H1 (cell line): Measurements from ENCODE around the gene SPECC1. TPM values are rescaled to one million over a fixed set of nuclear protein-coding genes. Genes with fewer than 3 reads are reported as not detected.

Experiments
- CTCF ChIA-PET: fragments of 300-600 bp; sonication (Branson Sonifier 250); formaldehyde crosslinking; loops from one replicate; lab custom pipeline; 2021; ENCODE audit not compliant: partially characterized antibody; lab: Charles Lee
- POLR2A ChIA-PET: fragments of 300-600 bp; sonication (Branson Sonifier 250); formaldehyde crosslinking; loops from one replicate; lab custom pipeline; 2021; ENCODE audit warnings: inconsistent platforms; ENCODE audit not compliant: partially characterized antibody; lab: Charles Lee
- DNase-seq, 2 experiments: peaks; one replicate each; pipeline versions ENCODE4 v3.0.0 to v3.0.0-alpha.2; 2010 to 2022; ENCODE audit warnings: low spot score in 2 of 2, low read depth in 1 of 2, mixed read lengths in 1 of 2
- FAIRE-seq: peaks from 2 replicates; lab custom pipeline; 2011; peaks lifted over from hg19 to GRCh38; lab: Jason Lieb, UNC
- H2AFZ ChIP-seq: 2 replicates; pipeline ENCODE4 v1.8.1; 2012; ENCODE audit warnings: low read length, inconsistent platforms
- H2AK5ac ChIP-seq: 2 replicates; pipeline ENCODE4 v1.6.1; 2013; ENCODE audit warnings: low read depth, low read length
- H2BK120ac ChIP-seq: replicated peaks from 2 replicates; pipeline ENCODE3; 2013; ENCODE audit warnings: low read depth, low read length, inconsistent platforms
- H2BK12ac ChIP-seq: 2 replicates; pipeline ENCODE4 v1.6.1; 2013; ENCODE audit warnings: low read depth, low read length
- H2BK15ac ChIP-seq: 2 replicates; pipeline ENCODE4 v1.6.1; 2013; ENCODE audit warnings: low read length
- H2BK20ac ChIP-seq: 2 replicates; pipeline ENCODE4 v1.6.1; 2013; ENCODE audit warnings: low read length
- H2BK5ac ChIP-seq: 2 replicates; pipeline ENCODE4 v1.6.1; 2013; ENCODE audit warnings: low read depth, low read length
- H3K14ac ChIP-seq: 2 replicates; pipeline ENCODE4 v1.6.1; 2013; ENCODE audit warnings: inconsistent platforms; ENCODE audit not compliant: insufficient read length
- H3K18ac ChIP-seq: 2 replicates; pipeline ENCODE4 v1.6.1; 2013; ENCODE audit warnings: low read length; ENCODE audit errors: extremely low read depth
- H3K23ac ChIP-seq: 2 replicates; pipeline ENCODE4 v1.6.1; 2013; ENCODE audit warnings: inconsistent platforms; ENCODE audit not compliant: insufficient read length
- H3K23me2 ChIP-seq: 2 replicates; pipeline ENCODE4 v1.6.1; 2013; ENCODE audit warnings: low read depth, low read length
- H3K27ac ChIP-seq: 2 replicates; pipeline ENCODE4 v1.6.1; 2011; ENCODE audit warnings: low read depth, low read length, inconsistent platforms
- H3K27me3 ChIP-seq, 4 experiments: replicated peaks in 1 of 4; 1 replicate in 1 of 4; 2 replicates in 3 of 4; pipeline versions ENCODE4 v1.6.1 to v1.8.1; 2011 to 2013; ENCODE audit warnings: low read length in 3 of 4, mild to moderate bottlenecking in 3 of 4, inconsistent platforms in 2 of 4, mixed read lengths in 2 of 4, moderate library complexity in 1 of 4; ENCODE audit not compliant: control insufficient read depth in 3 of 4, insufficient read depth in 3 of 4; ENCODE audit errors: extremely low read depth in 1 of 4
- H3K36me3 ChIP-seq, 4 experiments: 2 replicates each; pipeline versions ENCODE4 v1.6.1 to v1.8.1; 2011 to 2013; ENCODE audit warnings: mild to moderate bottlenecking in 4 of 4, low read length in 3 of 4, moderate library complexity in 2 of 4, control low read depth in 1 of 4, inconsistent platforms in 1 of 4; ENCODE audit not compliant: insufficient read depth in 4 of 4, control insufficient read depth in 2 of 4
- H3K4ac ChIP-seq: replicated peaks from 2 replicates; pipeline ENCODE3; 2013; ENCODE audit warnings: low read length, low read depth, mixed read lengths, inconsistent platforms; ENCODE audit not compliant: insufficient read length
- H3K4me1 ChIP-seq, 4 experiments: replicated peaks in 1 of 4; 1 replicate in 1 of 4; 2 replicates in 3 of 4; pipeline versions ENCODE4 v1.6.1 to v1.8.1; 2011 to 2013; ENCODE audit warnings: low read length in 3 of 4, inconsistent platforms in 2 of 4, mixed read lengths in 1 of 4; ENCODE audit not compliant: insufficient read depth in 4 of 4, control insufficient read depth in 3 of 4
- H3K4me2 ChIP-seq, 2 experiments: 2 replicates each; pipeline versions ENCODE4 v1.6.1 to v1.8.1; 2011 to 2013; ENCODE audit warnings: low read depth in 2 of 2, low read length in 2 of 2, control low read depth in 1 of 2, inconsistent platforms in 1 of 2, mild to moderate bottlenecking in 1 of 2; ENCODE audit not compliant: insufficient read depth in 1 of 2
- H3K4me3 ChIP-seq, 4 experiments: fragments of 200-600, 300-600 bp in 1 of 4; sonication (generic), shearing (Covaris generic), sonication (Bioruptor Twin) in 1 of 4; 2 replicates each; pipeline versions ENCODE4 v1.5.1 to v1.8.1; 2011 to 2016; ENCODE audit warnings: low read length in 4 of 4, low read depth in 3 of 4, control low read depth in 2 of 4, inconsistent platforms in 2 of 4, mild to moderate bottlenecking in 2 of 4, mixed read lengths in 1 of 4, moderate library complexity in 1 of 4; ENCODE audit not compliant: insufficient read depth in 2 of 4; ENCODE audit errors: extremely low read depth in 1 of 4
- H3K56ac ChIP-seq: replicated peaks from 2 replicates; pipeline ENCODE3; 2013; ENCODE audit warnings: low read depth, mild to moderate bottlenecking, mixed read lengths, low read length, inconsistent platforms; ENCODE audit not compliant: insufficient read length
- H3K79me1 ChIP-seq: 2 replicates; pipeline ENCODE4 v1.6.1; 2013; ENCODE audit warnings: low read depth, low read length, control low read depth
- H3K79me2 ChIP-seq, 2 experiments: 2 replicates each; pipeline versions ENCODE4 v1.6.1 to v1.8.1; 2012 to 2013; ENCODE audit warnings: low read length in 2 of 2, mild to moderate bottlenecking in 2 of 2, inconsistent platforms in 1 of 2; ENCODE audit not compliant: insufficient read depth in 2 of 2, control insufficient read depth in 1 of 2
- H3K9ac ChIP-seq, 4 experiments: replicated peaks in 1 of 4; 1 replicate in 1 of 4; 2 replicates in 3 of 4; pipeline versions ENCODE4 v1.6.1 to v1.8.1; 2011 to 2013; ENCODE audit warnings: low read depth in 3 of 4, low read length in 3 of 4, control low read depth in 2 of 4, mild to moderate bottlenecking in 2 of 4, moderate library complexity in 2 of 4, inconsistent platforms in 1 of 4; ENCODE audit errors: extremely low read depth in 1 of 4
- H3K9me3 ChIP-seq, 2 experiments: 2 replicates each; pipeline versions ENCODE4 v1.6.1 to v1.8.1; 2012 to 2013; ENCODE audit warnings: mild to moderate bottlenecking in 2 of 2, moderate library complexity in 2 of 2, control low read depth in 1 of 2, inconsistent platforms in 1 of 2, low read depth in 1 of 2, low read length in 1 of 2, mixed read lengths in 1 of 2; ENCODE audit not compliant: insufficient read depth in 2 of 2
- H4K20me1 ChIP-seq, 2 experiments: replicated peaks in 1 of 2; 2 replicates each; pipeline versions ENCODE3 to v1.8.1; 2011 to 2013; ENCODE audit warnings: inconsistent platforms in 2 of 2, low read length in 2 of 2, mild to moderate bottlenecking in 1 of 2; ENCODE audit not compliant: insufficient read depth in 2 of 2, control insufficient read depth in 1 of 2
- H4K5ac ChIP-seq: 2 replicates; pipeline ENCODE4 v1.6.1; 2013; ENCODE audit warnings: low read length, low read depth, mixed read lengths, inconsistent platforms; ENCODE audit not compliant: insufficient read length
- H4K8ac ChIP-seq: 2 replicates; pipeline ENCODE4 v1.8.0; 2013; ENCODE audit warnings: mild to moderate bottlenecking, moderate library complexity, low read length, inconsistent platforms; ENCODE audit not compliant: insufficient read depth; ENCODE audit errors: extremely low read depth
- H4K91ac ChIP-seq: replicated peaks from 2 replicates; pipeline ENCODE3; 2013; ENCODE audit warnings: low read length, mixed read lengths, inconsistent platforms; ENCODE audit not compliant: insufficient read length
- EZH2 ChIP-seq: fragments of 200-600 bp; sonication (generic); IDR thresholded peaks from 2 replicates; pipeline ENCODE4 v1.7.1; 2012; ENCODE audit warnings: low read depth, mild to moderate bottlenecking, moderate library complexity, low read length, inconsistent platforms; ENCODE audit not compliant: severe bottlenecking
- GTF2F1 ChIP-seq: IDR thresholded peaks from 2 replicates; pipeline ENCODE4 v1.6.1; 2012; ENCODE audit warnings: low read depth, low read length, improper control_type of control experiment, borderline replicate concordance
- PHF8 ChIP-seq: fragments of 200-600 bp; sonication (generic); conservative IDR thresholded peaks from 2 replicates; pipeline ENCODE4 v1.7.1; 2012; ENCODE audit warnings: low read depth, mild to moderate bottlenecking, inconsistent platforms, low read length, moderate library complexity
- POU5F1 ChIP-seq: IDR thresholded peaks from 2 replicates; pipeline ENCODE4 v1.6.1; 2011; ENCODE audit warnings: low read depth, mild to moderate bottlenecking, low read length, moderate library complexity
- RNF2 ChIP-seq: fragments of 200-900, 300-1000 bp; sonication (generic); IDR thresholded peaks from 2 replicates; pipeline ENCODE4 v1.7.1; 2016; ENCODE audit warnings: borderline replicate concordance, low read depth, mild to moderate bottlenecking, antibody characterized with exemption, low read length; ENCODE audit not compliant: poor library complexity, severe bottlenecking; ENCODE audit errors: missing control alignments
- SIRT6 ChIP-seq: IDR thresholded peaks from one replicate; pipeline ENCODE4 v1.7.1; 2012; ENCODE audit warnings: low read length, inconsistent platforms
- SP1 ChIP-seq: IDR thresholded peaks from 2 replicates; pipeline ENCODE4 v1.6.1; 2011; ENCODE audit warnings: low read depth, low read length
- SP2 ChIP-seq: IDR thresholded peaks from 2 replicates; pipeline ENCODE4 v1.6.1; 2012; ENCODE audit warnings: mild to moderate bottlenecking, low read length, inconsistent platforms
- TBP ChIP-seq: IDR thresholded peaks from 2 replicates; pipeline ENCODE4 v1.6.1; 2011; ENCODE audit warnings: low read depth, low read length, improper control_type of control experiment
- WGBS, 2 experiments: shearing (Covaris generic) in 1 of 2; methylation state at CpG; one replicate each; pipeline versions ENCODE4 v1.1.6 to v1.1.7; 2013 to 2015; ENCODE audit warnings: low lambda C conversion rate in 2 of 2, mixed read lengths in 2 of 2, inconsistent platforms in 1 of 2, low coverage in 1 of 2, missing lambda C conversion rate in 1 of 2; ENCODE audit not compliant: insufficient replicate concordance in 2 of 2, insufficient coverage in 1 of 2, insufficient read length in 1 of 2; ENCODE audit errors: extremely low coverage in 1 of 2, missing lambda C conversion rate in 1 of 2; 5-methylcytosine and 5-hydroxymethylcytosine counted together
- polyA plus RNA-seq, 7 experiments: library from polyadenylated mRNA; depleted of rRNA in 3 of 7; stranded (reverse) in 5 of 7; unstranded in 2 of 7; fragments of >200 nt in 5 of 7; fragments of 200-250 nt in 2 of 7; gene quantifications; 1 replicate in 5 of 7; 2 replicates in 1 of 7; 4 replicates in 1 of 7; pipeline versions ENCODE4 v1.2.1 to v1.2.3, GENCODE V29; 2011 to 2013; ENCODE audit warnings: missing spikeins in 2 of 7, mixed read lengths in 2 of 7
- total RNA-seq: library from RNA; stranded (reverse); fragmentation: NEBNext Ultra II Directional; extraction: Animal tissue kit (Norgen Biotek cat#: 25700); gene quantifications from 2 replicates; pipeline ENCODE4 v1.2.1, GENCODE V29; 2021
- TF ChIP-seq, protein P1 (sequence below): IDR thresholded peaks from 2 replicates; pipeline ENCODE4 v1.6.1; 2012; ENCODE audit warnings: inconsistent platforms
- TF ChIP-seq, protein P2 (sequence below), 3 experiments: IDR thresholded peaks; 1 replicate in 2 of 3; 2 replicates in 1 of 3; pipeline versions ENCODE4 v1.5.1 to v1.6.1; 2011; ENCODE audit warnings: low read length in 3 of 3, mild to moderate bottlenecking in 3 of 3, inconsistent platforms in 2 of 3, low read depth in 1 of 3, moderate library complexity in 1 of 3; ENCODE audit not compliant: insufficient read depth in 1 of 3; ENCODE audit errors: control extremely low read depth in 1 of 3

The SPECC1 gene
- total and polyA plus RNA-seq, 2 of the 8 experiments (the other 6 are each of a cell fraction or from before 2014, with no cell fraction given), result 35.8 to 87.9 TPM

DNA sequence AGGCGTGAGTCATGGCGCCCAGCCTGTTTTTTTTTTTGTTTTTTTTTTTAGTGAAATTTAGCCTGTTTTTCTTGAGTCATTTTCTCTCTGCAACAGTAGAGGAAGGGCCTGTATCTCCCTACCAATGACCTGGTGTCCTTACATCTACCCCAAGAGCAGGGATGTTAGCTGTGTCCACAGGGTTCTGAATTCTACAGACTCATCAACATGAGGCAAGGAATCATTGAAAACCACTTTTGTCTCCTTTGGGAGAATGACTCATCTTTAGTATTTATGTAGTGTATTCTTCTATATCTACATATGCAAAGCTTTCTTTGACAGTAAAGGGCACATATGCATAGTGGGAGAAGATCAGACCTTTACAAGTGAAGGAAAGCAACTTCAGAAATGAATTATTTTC is 105.3 kb downstream of the SPECC1 start:
- H3K79me1 ChIP-seq, result no peaks in the 10 kb centered on the region
- CTCF ChIA-PET, result interaction anchor here (0.9 to 1.9 kb wide), 4 partner anchors 27 to 123 kb away, joined by 3 to 6 read pairs (median 4); partner anchors contain the start of gene SPECC1
- H4K91ac ChIP-seq, result no peak overlapping the region
- H4K8ac ChIP-seq, result no peak overlapping the region
- no peak overlapping the region for H3K4ac ChIP-seq
- H3K27me3 ChIP-seq, result no peaks in the 10 kb centered on the region
- H3K79me2 ChIP-seq, result no peaks in the 10 kb centered on the region
- 100% methylated on average over 2 of the region's 2 CpGs; no CpG with 5 or more reads in 1 of the 2 experiments for WGBS, 2 experiments
- no peak overlapping the region for H2BK20ac ChIP-seq
- H3K14ac ChIP-seq, result no peak overlapping the region
- no peak overlapping the region for H2AFZ ChIP-seq
- H2BK15ac ChIP-seq, result no peak overlapping the region
- no peak overlapping the region for H2AK5ac ChIP-seq
- no peaks in the 10 kb centered on the region for H3K36me3 ChIP-seq
- H3K23me2 ChIP-seq, result no peaks in the 10 kb centered on the region
- H2BK5ac ChIP-seq, result no peak overlapping the region
- no peaks in the 10 kb centered on the region for H3K9me3 ChIP-seq
- no peak overlapping the region for H3K18ac ChIP-seq
- H3K9ac ChIP-seq, result no peak overlapping the region
- no peaks in the 10 kb centered on the region for H4K20me1 ChIP-seq
- DNase-seq (no peak), FAIRE-seq (no peak)
- H4K5ac ChIP-seq, result no peak overlapping the region
- no peak overlapping the region for H3K4me2 ChIP-seq
- H3K23ac ChIP-seq, result no peak overlapping the region
- POLR2A ChIA-PET, result no interaction called here
- H2BK12ac ChIP-seq, result no peak overlapping the region
- H2BK120ac ChIP-seq, result no peak overlapping the region
- H3K4me1 ChIP-seq, result no peaks in the 10 kb centered on the region
- no peak overlapping the region for H3K56ac ChIP-seq
- no peak overlapping the region for H3K4me3 ChIP-seq
- H3K27ac ChIP-seq, result no peak overlapping the region
- TF ChIP-seq TBP (no peak), GTF2F1 (no peak), SP1 (no peak), POU5F1 (no peak), RNF2 (no peak), EZH2 (no peak), SP2 (no peak), PHF8 (no peak), SIRT6 (no peak)
- TF ChIP-seq, protein P1, sequence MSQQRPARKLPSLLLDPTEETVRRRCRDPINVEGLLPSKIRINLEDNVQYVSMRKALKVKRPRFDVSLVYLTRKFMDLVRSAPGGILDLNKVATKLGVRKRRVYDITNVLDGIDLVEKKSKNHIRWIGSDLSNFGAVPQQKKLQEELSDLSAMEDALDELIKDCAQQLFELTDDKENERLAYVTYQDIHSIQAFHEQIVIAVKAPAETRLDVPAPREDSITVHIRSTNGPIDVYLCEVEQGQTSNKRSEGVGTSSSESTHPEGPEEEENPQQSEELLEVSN, result no peak
- TF ChIP-seq, protein P2, sequence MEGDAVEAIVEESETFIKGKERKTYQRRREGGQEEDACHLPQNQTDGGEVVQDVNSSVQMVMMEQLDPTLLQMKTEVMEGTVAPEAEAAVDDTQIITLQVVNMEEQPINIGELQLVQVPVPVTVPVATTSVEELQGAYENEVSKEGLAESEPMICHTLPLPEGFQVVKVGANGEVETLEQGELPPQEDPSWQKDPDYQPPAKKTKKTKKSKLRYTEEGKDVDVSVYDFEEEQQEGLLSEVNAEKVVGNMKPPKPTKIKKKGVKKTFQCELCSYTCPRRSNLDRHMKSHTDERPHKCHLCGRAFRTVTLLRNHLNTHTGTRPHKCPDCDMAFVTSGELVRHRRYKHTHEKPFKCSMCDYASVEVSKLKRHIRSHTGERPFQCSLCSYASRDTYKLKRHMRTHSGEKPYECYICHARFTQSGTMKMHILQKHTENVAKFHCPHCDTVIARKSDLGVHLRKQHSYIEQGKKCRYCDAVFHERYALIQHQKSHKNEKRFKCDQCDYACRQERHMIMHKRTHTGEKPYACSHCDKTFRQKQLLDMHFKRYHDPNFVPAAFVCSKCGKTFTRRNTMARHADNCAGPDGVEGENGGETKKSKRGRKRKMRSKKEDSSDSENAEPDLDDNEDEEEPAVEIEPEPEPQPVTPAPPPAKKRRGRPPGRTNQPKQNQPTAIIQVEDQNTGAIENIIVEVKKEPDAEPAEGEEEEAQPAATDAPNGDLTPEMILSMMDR (IDR thresholded peaks at IDR 0.05; ENCODE audit: control extremely low read depth in 1 of 3, insufficient read depth in 1 of 3, low read depth in 1 of 3, low read length in 3 of 3), result no peak
